G401 (cell line): ENCODE data around the gene DENND2D. TPM values are rescaled to one million over a fixed set of nuclear protein-coding genes. Genes with fewer than 3 reads are reported as not detected.

Source experiments
- DNase-seq: peaks from one replicate; pipeline ENCODE4 v3.0.0-alpha.2; 2015; ENCODE audit warnings: low spot score
- in situ Hi-C: cut with HindIII; loops from 2 replicates; pipeline ENCODE4 v1.10.0; 2016; ENCODE audit warnings: low sequenced_read_pairs, mixed read lengths
- total RNA-seq: library from RNA; depleted of rRNA; stranded (reverse); fragments of >200 nt; shearing (Covaris generic); gene quantifications from 2 replicates; pipeline ENCODE4 v1.2.3, GENCODE V29; 2014; rRNA removed

DENND2D gene
- total RNA-seq, 1 experiment from 2014 or later = not detected

GRCh38 chr1:111145963-111146768, 54.3 kb downstream of the DENND2D start:
- in situ Hi-C loops = no loop called here

GRCh38 chr1:111145542-111145941, 54.9 kb downstream of the DENND2D start:
- DNase-seq = no peak
- in situ Hi-C loops = no loop called here

More at GRCh38 chr1:111145963-111146768, 54.3 kb downstream of the DENND2D start:
- no peak for DNase-seq

- in situ Hi-C loops = no loop called here
- DNase-seq = no peak
Measured at GRCh38 chr1:111142356-111142975, 58.0 kb downstream of the DENND2D start.

GRCh38 chr1:111141245-111142220, 58.9 kb downstream of the DENND2D start:
- no peak for DNase-seq
- in situ Hi-C loops = no loop called here

- in situ Hi-C loops = no loop called here
- DNase-seq = peak; percentile 62
Measured at GRCh38 chr1:111140680-111140967, 59.8 kb downstream of the DENND2D start.

- in situ Hi-C loops = no loop called here
Measured at GRCh38 chr1:111139956-111140679, 60.3 kb downstream of the DENND2D start, which contains the start of the genes CEPT1 and DRAM2. Gene CEPT1 (plus strand): TSS chr1:111140223. CDS start chr1:111147715, 7,492 bp downstream. Gene DRAM2 (minus strand): TSS chr1:111140093. CDS start chr1:111131554, 8,539 bp downstream.

GRCh38 chr1:111139324-111139955, 61.0 kb downstream of the DENND2D start:
- in situ Hi-C loops = no loop called here
- peak; percentile 78 for DNase-seq

More at GRCh38 chr1:111139956-111140679, 60.3 kb downstream of the DENND2D start, which contains the start of the genes CEPT1 and DRAM2:
- peak; percentile 93 for DNase-seq

Other genes starting within 250 kb of the DENND2D start
- 23.0 and 50.7 TPM in 2 replicates for gene LRIF1, start 236.7 kb downstream of the DENND2D start, total RNA-seq
- gene DRAM2, start 60.6 kb downstream of the DENND2D start, total RNA-seq = 25.1 and 45.0 TPM in 2 replicates
- gene CEPT1, start 60.4 kb downstream of the DENND2D start, total RNA-seq = 23.4 and 23.8 TPM in 2 replicates
- not detected in 2 replicates for gene CHI3L2, start 27.1 kb upstream of the DENND2D start, total RNA-seq
- gene CHIA, start 90.2 kb upstream of the DENND2D start, total RNA-seq = not detected in 2 replicates
- gene OVGP1, start 227.1 kb upstream of the DENND2D start, total RNA-seq = not detected in 2 replicates
- 89.2 and 134 TPM in 2 replicates for gene WDR77, start 248.6 kb upstream of the DENND2D start, total RNA-seq
- gene ATP5PB, start 248.8 kb upstream of the DENND2D start, total RNA-seq = 744 and 851 TPM in 2 replicates